GM23248 (cell line): ENCODE measurements around the gene COPS6. TPM values are rescaled to one million over a fixed set of nuclear protein-coding genes. Genes with fewer than 3 reads are reported as not detected.

Experiments used
- DNase-seq: peaks from one replicate; pipeline ENCODE4 v3.0.0-alpha.2; 2015
- H2AFZ ChIP-seq: fragments of 200-600 bp; sonication (generic); 2 replicates; pipeline ENCODE4 v1.6.1; 2016; ENCODE audit warnings: antibody characterized with exemption
- H3F3A ChIP-seq: fragments of 200-600 bp; sonication (generic); 2 replicates; pipeline ENCODE4 v1.6.1; 2016; ENCODE audit warnings: mild to moderate bottlenecking, antibody characterized with exemption, mixed run types; ENCODE audit not compliant: insufficient read depth
- H3K27ac ChIP-seq: fragments of 200-600 bp; sonication (generic); 2 replicates; pipeline ENCODE4 v1.5.1; 2016; ENCODE audit warnings: mild to moderate bottlenecking
- H3K27me3 ChIP-seq: fragments of 200-600 bp; sonication (generic); replicated peaks from 2 replicates; pipeline ENCODE4 v1.6.1; 2016; ENCODE audit warnings: mild to moderate bottlenecking; ENCODE audit not compliant: insufficient read depth
- H3K36me3 ChIP-seq: fragments of 200-600 bp; sonication (generic); 2 replicates; pipeline ENCODE4 v1.6.1; 2016; ENCODE audit warnings: low read depth, mild to moderate bottlenecking
- H3K4me1 ChIP-seq: fragments of 200-600 bp; sonication (generic); 2 replicates; pipeline ENCODE4 v1.6.1; 2016; ENCODE audit warnings: mild to moderate bottlenecking; ENCODE audit not compliant: insufficient read depth
- H3K4me2 ChIP-seq: fragments of 200-600 bp; sonication (generic); one replicate; pipeline ENCODE4 v1.6.1; 2016; ENCODE audit warnings: mild to moderate bottlenecking; ENCODE audit not compliant: unreplicated experiment
- H3K4me3 ChIP-seq: fragments of 200-600 bp; sonication (generic); 2 replicates; pipeline ENCODE4 v1.5.1; 2016; ENCODE audit warnings: mild to moderate bottlenecking
- H3K79me2 ChIP-seq: fragments of 200-600 bp; sonication (generic); 2 replicates; pipeline ENCODE4 v1.6.1; 2016; ENCODE audit warnings: mild to moderate bottlenecking; ENCODE audit not compliant: insufficient read depth
- H3K9ac ChIP-seq: fragments of 200-600 bp; sonication (generic); 2 replicates; pipeline ENCODE4 v1.6.1; 2016; ENCODE audit warnings: mild to moderate bottlenecking
- H3K9me2 ChIP-seq: fragments of 200-600 bp; sonication (generic); 2 replicates; pipeline ENCODE4 v1.6.1; 2016; ENCODE audit warnings: mixed run types, mild to moderate bottlenecking, moderate library complexity; ENCODE audit not compliant: insufficient read depth
- H3K9me3 ChIP-seq: fragments of 200-600 bp; sonication (generic); one replicate; pipeline ENCODE4 v1.6.1; 2017; ENCODE audit warnings: low read depth
- H4K20me1 ChIP-seq: fragments of 200-600 bp; sonication (generic); 2 replicates; pipeline ENCODE4 v1.6.0; 2016; ENCODE audit not compliant: insufficient read depth
- EZH2 ChIP-seq: fragments of 200-600 bp; sonication (generic); IDR thresholded peaks from 2 replicates; pipeline ENCODE4 v1.6.1; 2018; ENCODE audit warnings: antibody characterized with exemption, mild to moderate bottlenecking; ENCODE audit not compliant: insufficient read depth, poor library complexity, severe bottlenecking
- EZH2phosphoT487 ChIP-seq: fragments of 200-600 bp; sonication (generic); IDR thresholded peaks from 2 replicates; pipeline ENCODE4 v1.6.1; 2018; ENCODE audit warnings: antibody characterized with exemption, moderate library complexity, mild to moderate bottlenecking, low read depth; ENCODE audit not compliant: insufficient read depth
- WGBS, 2 experiments: methylation state at CpG; one replicate each; pipeline ENCODE4 v1.1.6; 2015 to 2017; ENCODE audit warnings: low lambda C conversion rate in 2 of 2, low coverage in 1 of 2; ENCODE audit errors: missing lambda C conversion rate in 2 of 2; 5-methylcytosine and 5-hydroxymethylcytosine counted together
- in situ Hi-C: fragments of 300-500 bp; cut with MboI; formaldehyde crosslinking; loops from 2 replicates; pipeline ENCODE4 v1.15.0; 2020
- polyA plus RNA-seq: library from polyadenylated mRNA; unstranded; fragments of >200 nt; fragmentation: Nextera tagmentation; extraction: Ambion mirVana; gene quantifications from 2 replicates; pipeline ENCODE4 v1.2.1, GENCODE V29; 2016
- total RNA-seq: library from RNA; depleted of rRNA; stranded (reverse); fragments of >200 nt; shearing (Covaris generic); gene quantifications from 2 replicates; pipeline ENCODE4 v1.2.3, GENCODE V29; 2014

Gene COPS6
- total and polyA plus RNA-seq, 2 experiments from 2014 or later, result 79.1 to 214 TPM

DNA sequence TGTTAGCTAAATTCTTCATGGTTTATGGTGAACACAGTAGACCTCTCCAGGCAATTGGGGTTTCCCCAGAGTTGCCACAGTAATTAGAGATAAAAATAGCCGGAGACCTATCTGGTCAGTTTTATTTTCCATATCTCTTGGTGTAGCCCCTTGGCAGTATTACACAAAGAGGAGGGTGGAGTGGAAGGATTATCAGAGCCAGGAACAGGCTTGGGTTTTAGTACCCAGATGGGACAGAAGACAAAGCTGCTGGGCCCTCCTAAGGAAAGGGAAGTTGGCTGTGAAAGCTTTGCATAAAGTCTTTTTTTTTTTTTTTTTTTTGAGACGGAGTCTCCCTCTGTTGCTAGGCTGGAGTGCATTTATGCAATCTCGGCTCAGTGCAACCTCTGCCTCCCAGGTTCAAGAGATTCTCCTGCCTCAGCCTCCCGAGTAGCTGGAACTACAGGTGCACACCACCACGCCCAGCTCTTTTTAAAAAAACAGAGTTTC, 29.5 kb upstream of the COPS6 start:
- DNase-seq, result no peak
- Histone ChIP-seq H3K4me3 (no peak overlapping the region), H3K27me3 (no peaks in the 10 kb centered on the region), H3K27ac (no peak overlapping the region), H3K9ac (no peak overlapping the region), H3K4me1 (no peaks in the 10 kb centered on the region), H3K9me3 (no peaks in the 10 kb centered on the region), H3K79me2 (0 out of 2 replicates have a peak, but pooled peaks cover 1% of the 10 kb centered on the region), H3F3A (no peaks in the 10 kb centered on the region), H3K9me2 (no peaks in the 10 kb centered on the region), H2AFZ (no peak overlapping the region), H3K4me2 (no peak overlapping the region), H3K36me3 (no peaks in the 10 kb centered on the region; the same call in 1 of the 2 replicates), H4K20me1 (no peaks in the 10 kb centered on the region)
- TF ChIP-seq EZH2 (no peak), EZH2phosphoT487 (no peak)
- in situ Hi-C loops, result no loop called here
- 81 to 85% methylated on average over 4 to 5 of the region's 5 CpGs for WGBS, 2 experiments

DNA sequence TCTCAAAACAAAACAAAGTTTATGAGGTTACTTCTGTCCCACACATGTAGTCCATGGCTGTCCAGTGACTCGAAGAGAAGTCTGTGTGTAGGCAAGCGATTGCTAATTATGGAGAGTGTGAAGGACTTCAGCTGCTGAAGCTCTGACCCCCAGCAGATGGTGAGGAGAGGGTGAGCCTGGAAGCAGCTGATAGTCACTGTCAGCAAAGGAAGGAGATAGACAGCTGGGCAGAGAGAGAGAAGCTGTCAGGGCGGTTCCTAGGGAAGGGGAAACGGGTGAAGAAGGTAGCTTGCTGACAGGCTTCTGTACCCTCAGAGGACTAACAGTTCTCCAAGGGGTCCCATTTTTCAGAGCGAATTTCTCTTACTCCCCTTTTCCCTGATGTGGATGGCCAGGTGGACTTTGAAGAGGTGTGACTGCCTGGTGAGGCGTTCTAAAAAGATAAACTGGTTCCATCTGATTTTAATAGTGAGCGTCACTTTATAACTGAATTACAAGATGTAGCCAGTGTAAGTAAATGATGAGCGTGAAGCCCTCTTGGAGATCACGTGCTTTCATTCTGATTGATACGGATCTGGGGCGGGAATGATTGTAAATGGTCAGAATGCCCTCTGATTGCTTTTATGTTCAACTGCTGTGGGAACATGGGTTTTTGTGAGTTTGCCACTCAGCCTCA, 27.1 kb upstream of the COPS6 start:
- Histone ChIP-seq H3K79me2 (no peaks in the 10 kb centered on the region), H3F3A (peaks cover 11% of the 10 kb centered on the region; the same call in 1 of the 2 replicates), H3K9me2 (no peaks in the 10 kb centered on the region), H3K36me3 (no peaks in the 10 kb centered on the region; the same call in 1 of the 2 replicates), H4K20me1 (no peaks in the 10 kb centered on the region), H3K27me3 (no peaks in the 10 kb centered on the region), H3K4me1 (0 out of 2 replicates have a peak, but pooled peaks cover 7% of the 10 kb centered on the region), H3K9me3 (no peaks in the 10 kb centered on the region), H3K27ac (no peak overlapping the region), H3K4me3 (no peak overlapping the region), H2AFZ (no peak overlapping the region), H3K9ac (no peak overlapping the region), H3K4me2 (no peak overlapping the region)
- WGBS, 2 experiments, result 89 to 90% methylated on average over 11 of the region's 11 CpGs
- in situ Hi-C loops, result no loop called here
- DNase-seq, result no peak
- TF ChIP-seq EZH2, result no peak
- TF ChIP-seq EZH2phosphoT487, result no peak

DNA sequence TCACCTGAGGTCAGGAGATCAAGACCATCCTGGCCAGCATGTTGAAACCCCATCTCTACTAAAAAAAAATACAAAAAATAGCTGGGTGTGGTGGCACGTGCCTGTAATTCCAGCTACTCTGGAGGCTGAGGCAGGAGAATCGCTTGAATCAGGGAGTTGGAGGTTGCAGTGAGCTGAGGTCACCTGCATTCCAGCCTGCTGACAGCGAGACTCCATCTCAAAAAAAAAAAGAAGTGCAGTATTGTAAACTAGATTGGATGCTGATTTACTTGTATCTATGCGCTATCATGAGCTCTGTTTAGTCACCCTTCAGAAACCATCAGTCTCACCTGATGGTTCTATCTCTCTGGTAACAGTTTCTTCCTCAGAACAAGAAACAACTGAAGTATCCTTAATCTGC, 25.4 kb upstream of the COPS6 start:
- Histone ChIP-seq H3K4me3 (no peak overlapping the region), H3K27ac (no peak overlapping the region), H3K79me2 (no peaks in the 10 kb centered on the region), H4K20me1 (no peaks in the 10 kb centered on the region), H3K4me1 (0 out of 2 replicates have a peak, but pooled peaks cover 7% of the 10 kb centered on the region), H3F3A (peaks cover 18% of the 10 kb centered on the region; the same call in 1 of the 2 replicates), H3K36me3 (no peaks in the 10 kb centered on the region; the same call in 1 of the 2 replicates), H3K4me2 (no peak overlapping the region), H3K9me2 (no peaks in the 10 kb centered on the region), H2AFZ (no peak overlapping the region), H3K9me3 (no peaks in the 10 kb centered on the region), H3K9ac (no peak overlapping the region), H3K27me3 (no peaks in the 10 kb centered on the region)
- no peak for DNase-seq
- in situ Hi-C loops, result no loop called here
- no peak for TF ChIP-seq EZH2
- TF ChIP-seq EZH2phosphoT487, result no peak
- WGBS, 2 experiments, result 87 to 92% methylated on average over 4 of the region's 4 CpGs

DNA sequence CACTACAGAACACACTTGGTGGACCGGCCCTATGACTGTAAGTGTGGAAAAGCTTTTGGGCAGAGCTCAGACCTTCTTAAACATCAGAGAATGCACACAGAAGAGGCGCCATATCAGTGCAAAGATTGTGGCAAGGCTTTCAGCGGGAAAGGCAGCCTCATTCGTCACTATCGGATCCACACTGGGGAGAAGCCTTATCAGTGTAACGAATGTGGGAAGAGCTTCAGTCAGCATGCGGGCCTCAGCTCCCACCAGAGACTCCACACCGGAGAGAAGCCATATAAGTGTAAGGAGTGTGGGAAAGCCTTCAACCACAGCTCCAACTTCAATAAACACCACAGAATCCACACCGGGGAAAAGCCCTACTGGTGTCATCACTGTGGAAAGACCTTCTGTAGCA, 24.6 kb upstream of the COPS6 start:
- Histone ChIP-seq H3K4me3 (no peak overlapping the region), H3K9me2 (no peaks in the 10 kb centered on the region), H3K9ac (no peak overlapping the region), H3K4me1 (0 out of 2 replicates have a peak, but pooled peaks cover 7% of the 10 kb centered on the region), H3K4me2 (no peak overlapping the region), H3K36me3 (no peaks in the 10 kb centered on the region), H4K20me1 (no peaks in the 10 kb centered on the region), H3K79me2 (no peaks in the 10 kb centered on the region), H2AFZ (no peak overlapping the region), H3K27ac (no peak overlapping the region), H3K9me3 (no peaks in the 10 kb centered on the region), H3K27me3 (no peaks in the 10 kb centered on the region), H3F3A (peaks cover 18% of the 10 kb centered on the region; the same call in 1 of the 2 replicates)
- TF ChIP-seq EZH2, result no peak
- no peak for TF ChIP-seq EZH2phosphoT487
- in situ Hi-C loops, result no loop called here
- no peak for DNase-seq
- WGBS, 2 experiments, result 89 to 90% methylated on average over 9 of the region's 9 CpGs
